A549 (cell line): ENCODE data around the gene MTCP1. TPM values are rescaled to one million over a fixed set of nuclear protein-coding genes. Genes with fewer than 3 reads are reported as not detected.
A peak's percentile ranks its signal among the peaks of the same experiment; 100 is the strongest.

Experiments
- ATAC-seq, 2 experiments: fragments of 200-7000 bp in 1 of 2; fragments of >200 bp in 1 of 2; cut with Nextera tagmentation in 1 of 2; cut with Tn5 transposase in 1 of 2; 3 replicates each; pipeline versions ENCODE4 v1.8.0 to v1.9.1; 2018 to 2020; ENCODE audit warnings: mild to moderate bottlenecking in 1 of 2, moderate library complexity in 1 of 2
- CTCF ChIA-PET: fragments of 300-600 bp; sonication (Branson Sonifier 250); formaldehyde crosslinking; extraction: SDS; loops from one replicate; lab custom pipeline; 2021; ENCODE audit warnings: antibody characterized with exemption, inconsistent platforms; lab: Yijun Ruan, JAX
- POLR2A ChIA-PET: fragments of 350-600 bp; formaldehyde crosslinking; extraction: SDS; loops from one replicate; lab custom pipeline; 2021; ENCODE audit warnings: antibody characterized with exemption, inconsistent platforms; lab: Yijun Ruan, JAX
- DNase-seq, 2 experiments: peaks; one replicate each; pipeline versions ENCODE4 v3.0.0 to v3.0.0-alpha.2; 2011 to 2016; ENCODE audit warnings: low read depth in 1 of 2, low spot score in 1 of 2
- FAIRE-seq: peaks from 2 replicates; lab custom pipeline; 2011; peaks lifted over from hg19 to GRCh38; lab: Jason Lieb, UNC
- H3K27ac ChIP-seq, 2 experiments: fragments of >200 bp; sonication (Bioruptor Twin); formaldehyde crosslinking; 3 replicates each; pipeline ENCODE4 v1.5.1; 2016 to 2017
- H3K4me1 ChIP-seq: fragments of >200 bp; sonication (Bioruptor Twin); formaldehyde crosslinking; 3 replicates; pipeline ENCODE4 v1.6.1; 2016
- H3K4me2 ChIP-seq: fragments of >200 bp; sonication (Bioruptor Twin); formaldehyde crosslinking; 3 replicates; pipeline ENCODE4 v1.6.1; 2016
- H3K4me3 ChIP-seq: fragments of >200 bp; sonication (Bioruptor Twin); formaldehyde crosslinking; 3 replicates; pipeline ENCODE4 v1.5.1; 2016
- H3K9me3 ChIP-seq: fragments of >200 bp; sonication (Bioruptor Twin); formaldehyde crosslinking; 3 replicates; pipeline ENCODE4 v1.6.1; 2016
- BCL3 ChIP-seq: fragments of >200 bp; sonication (Bioruptor Twin); formaldehyde crosslinking; IDR thresholded peaks from 3 replicates; pipeline ENCODE4 v1.6.1; 2016
- CBX2 ChIP-seq: fragments of 200-600 bp; sonication (generic); IDR thresholded peaks from 2 replicates; pipeline ENCODE4 v1.6.1; 2016; ENCODE audit warnings: low read depth, mild to moderate bottlenecking, borderline replicate concordance
- CEBPB ChIP-seq, 2 experiments: fragments of >200 bp in 1 of 2; sonication (Bioruptor Twin) in 1 of 2; formaldehyde crosslinking in 1 of 2; IDR thresholded peaks; 2 replicates each; pipeline ENCODE4 v1.6.1; 2012 to 2016
- CHD4 ChIP-seq: fragments of 200-600 bp; sonication (generic); IDR thresholded peaks from 2 replicates; pipeline ENCODE4 v1.6.1; 2016; ENCODE audit warnings: antibody characterized with exemption, mild to moderate bottlenecking, borderline replicate concordance
- CTCF ChIP-seq: fragments of >200 bp; sonication (Bioruptor Twin); formaldehyde crosslinking; IDR thresholded peaks from 3 replicates; pipeline ENCODE4 v1.5.1; 2016
- EHMT2 ChIP-seq: fragments of 200-600 bp; sonication (generic); IDR thresholded peaks from 2 replicates; pipeline ENCODE4 v1.6.1; 2016; ENCODE audit warnings: antibody characterized with exemption, low read depth, mild to moderate bottlenecking, moderate library complexity
- FOSB ChIP-seq: fragments of 250-450 bp; sonication (Bioruptor Pico); IDR thresholded peaks from 2 replicates; pipeline ENCODE4 v1.5.0; 2020; ENCODE audit warnings: mild to moderate bottlenecking, moderate library complexity
- GATA3 ChIP-seq: IDR thresholded peaks from 2 replicates; pipeline ENCODE4 v1.6.1; 2012; ENCODE audit warnings: borderline replicate concordance
- HDAC2 ChIP-seq: fragments of 200-600 bp; sonication (generic); IDR thresholded peaks from 2 replicates; pipeline ENCODE4 v1.6.1; 2016
- HOXA7 ChIP-seq: fragments of 250-450 bp; sonication (Bioruptor Pico); IDR thresholded peaks from 2 replicates; pipeline ENCODE4 v1.5.0; 2020; ENCODE audit warnings: mild to moderate bottlenecking, moderate library complexity
- HOXB13 ChIP-seq: fragments of 250-450 bp; sonication (Bioruptor Pico); IDR thresholded peaks from 2 replicates; pipeline ENCODE4 v1.5.0; 2020; ENCODE audit warnings: low read depth, mild to moderate bottlenecking, moderate library complexity
- JUNB ChIP-seq: fragments of >200 bp; sonication (Bioruptor Twin); formaldehyde crosslinking; IDR thresholded peaks from 2 replicates; pipeline ENCODE4 v1.6.1; 2016
- MAX ChIP-seq: IDR thresholded peaks from 2 replicates; pipeline ENCODE4 v1.6.1; 2012
- MAZ ChIP-seq: fragments of 150-350 bp; IDR thresholded peaks from 2 replicates; pipeline ENCODE4 v1.6.1; 2014; ENCODE audit warnings: antibody characterized with exemption, low read depth, low read length, borderline replicate concordance
- NPAS2 ChIP-seq: fragments of 250-450 bp; sonication (Bioruptor Pico); IDR thresholded peaks from 2 replicates; pipeline ENCODE4 v1.8.0; 2022; ENCODE audit warnings: mild to moderate bottlenecking, moderate library complexity, borderline replicate concordance
- NR3C1 ChIP-seq: fragments of >200 bp; sonication (Bioruptor Twin); formaldehyde crosslinking; IDR thresholded peaks from 3 replicates; pipeline ENCODE4 v1.6.1; 2017
- PHF8 ChIP-seq: fragments of 200-600 bp; sonication (generic); IDR thresholded peaks from 2 replicates; pipeline ENCODE4 v1.6.1; 2016; ENCODE audit warnings: low read depth, mild to moderate bottlenecking, antibody characterized with exemption, moderate library complexity, borderline replicate concordance
- POLR2AphosphoS2 ChIP-seq: conservative IDR thresholded peaks from 2 replicates; pipeline ENCODE4 v1.6.1; 2012; ENCODE audit warnings: low read length, improper control_type of control experiment, inconsistent platforms
- RAD21 ChIP-seq, 2 experiments: fragments of >200 bp in 1 of 2; sonication (Bioruptor Twin) in 1 of 2; formaldehyde crosslinking in 1 of 2; IDR thresholded peaks in 1 of 2; conservative IDR thresholded peaks in 1 of 2; 2 replicates in 1 of 2; 3 replicates in 1 of 2; pipeline ENCODE4 v1.6.1; 2012 to 2018; ENCODE audit warnings: inconsistent platforms in 1 of 2
- RFX5 ChIP-seq: fragments of 450-650 bp; IDR thresholded peaks from 2 replicates; pipeline ENCODE4 v1.7.1; 2014; ENCODE audit warnings: antibody characterized with exemption, mild to moderate bottlenecking, moderate library complexity
- TFCP2L1 ChIP-seq: fragments of 250-450 bp; sonication (Bioruptor Pico); IDR thresholded peaks from 2 replicates; pipeline ENCODE4 v1.5.0; 2021; ENCODE audit warnings: mild to moderate bottlenecking
- USF2 ChIP-seq: fragments of 450-650 bp; IDR thresholded peaks from 2 replicates; pipeline ENCODE4 v1.6.1; 2014; ENCODE audit warnings: antibody characterized with exemption
- ZNF302 ChIP-seq: fragments of 250-450 bp; sonication (Bioruptor Pico); IDR thresholded peaks from 2 replicates; pipeline ENCODE4 v1.9.0; 2021; ENCODE audit warnings: inconsistent platforms, mild to moderate bottlenecking, moderate library complexity
- WGBS: methylation state at CpG from one replicate; pipeline ENCODE4 v1.1.6; 2017; ENCODE audit errors: missing lambda C conversion rate; 5-methylcytosine and 5-hydroxymethylcytosine counted together
- polyA plus RNA-seq, 4 experiments: library from polyadenylated mRNA; depleted of rRNA in 3 of 4; stranded (reverse); fragments of >200 nt; fragmentation: RNase III in 1 of 4; extraction: RNeasy Plus Mini Kit Qiagen cat#74134 plus additional on column Dnase treatment in 1 of 4; gene quantifications; 2 replicates in 3 of 4; 3 replicates in 1 of 4; pipeline ENCODE4 v1.2.3, GENCODE V29; 2011 to 2017

MTCP1 gene
- polyA plus RNA-seq, 2 of the 4 experiments (the other 2 are of a cell fraction), result 12.3 to 38.0 TPM

GRCh38 chrX:155086202-155086840, 15.4 kb upstream of the MTCP1 start (continued):
- peak; percentile 52 for TF ChIP-seq CTCF
- TF ChIP-seq MAZ, result no peak
- no peak for TF ChIP-seq TFCP2L1
- TF ChIP-seq HOXA7 (CRISPR knock-in tag), result no peak
- no peak for TF ChIP-seq HOXB13
- no peak for TF ChIP-seq CHD4
- TF ChIP-seq JUNB, result no peak
- no peak for TF ChIP-seq EHMT2
- TF ChIP-seq NR3C1, result no peak

GRCh38 chrX:155071694-155072280, 851 bp upstream of the MTCP1 start:
- POLR2A ChIA-PET, result no interaction called here
- Histone ChIP-seq H3K4me1 (peaks cover 36% of the 10 kb centered on the region), H3K27ac (peak overlapping the region; percentile 83 to 92)
- CTCF ChIA-PET, result interaction anchor here (1.4 kb wide), 1 partner anchor 15 kb away, joined by 6 read pairs; no protein-coding TSS in a partner anchor
- 0 out of 2 replicates have a peak, but pooled peaks have one; percentile 5 for TF ChIP-seq MAX
- peak; percentile 82; the same call in 1 of the 2 replicates for TF ChIP-seq PHF8
- no peak for TF ChIP-seq RAD21 (conservative IDR thresholded peaks at IDR 0.05 in 1 of 2, IDR thresholded peaks at IDR 0.05 in 1 of 2)
- TF ChIP-seq, all 56 proteins: peak for 2
- ATAC-seq (no peak; a peak in 1 of 6 replicates), DNase-seq (no peak), FAIRE-seq (no peak)
- peak overlapping the region; percentile 86 for H3K4me2 ChIP-seq
- WGBS, result 5% methylated on average over 13 of the region's 25 CpGs
- H3K4me3 ChIP-seq, result peak overlapping the region; percentile 83
- no peaks in the 10 kb centered on the region for H3K9me3 ChIP-seq

GRCh38 chrX:155070663-155070974, 317 bp downstream of the MTCP1 start:
- no peak for FAIRE-seq
- POLR2A ChIA-PET, result interaction anchor here (0.9 kb wide), 1 partner anchor 44 kb away, joined by 4 read pairs; the partner anchor contains the start of gene FUNDC2
- Histone ChIP-seq H3K9me3 (no peaks in the 10 kb centered on the region), H3K27ac (peak overlapping the region; percentile 93 to 98), H3K4me1 (peaks cover 47% of the 10 kb centered on the region), H3K4me2 (peak overlapping the region; percentile 86), H3K4me3 (peak overlapping the region; percentile 84)
- peak in 1 of 2 experiments; percentile 20 for DNase-seq
- ATAC-seq, result peak; percentile 51 to 54
- WGBS, result 2% methylated on average over 16 of the region's 16 CpGs
- peak; percentile 88 for TF ChIP-seq PHF8
- no peak for TF ChIP-seq GATA3
- TF ChIP-seq CHD4, result no peak
- CTCF ChIA-PET, result interaction anchor here (1.1 kb wide), 1 partner anchor 14 kb away, joined by 5 read pairs; no protein-coding TSS in a partner anchor

DNA sequence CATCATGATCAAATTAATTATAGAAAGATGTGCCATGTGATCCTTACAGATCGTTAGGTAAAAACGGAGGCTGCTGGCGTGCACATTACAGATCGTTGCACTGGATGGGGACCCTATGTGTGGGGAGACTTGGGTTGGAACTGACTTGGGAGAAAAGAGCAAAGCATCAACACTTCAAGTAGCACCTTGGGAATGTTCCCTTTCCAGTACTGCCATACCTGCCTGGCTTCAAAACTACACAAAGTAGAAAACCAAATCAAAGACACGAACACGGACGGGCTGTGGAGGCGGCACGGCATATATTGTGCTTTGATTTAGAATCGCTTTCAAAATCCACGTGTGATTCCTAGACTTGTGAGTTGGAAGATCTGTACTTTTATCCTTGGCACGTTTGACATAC, 898 bp downstream of the MTCP1 start:
- Histone ChIP-seq H3K4me1 (peaks cover 53% of the 10 kb centered on the region), H3K4me3 (peak overlapping the region; percentile 84), H3K9me3 (no peaks in the 10 kb centered on the region), H3K27ac (peak overlapping the region; percentile 93 to 98), H3K4me2 (peak overlapping the region; percentile 86)
- ChIA-PET CTCF (interaction anchor here (1.1 to 3.0 kb wide), 2 partner anchors 13 kb away, joined by 5 to 11 read pairs; no protein-coding TSS in a partner anchor), POLR2A (interaction anchor here (0.9 kb wide), 1 partner anchor 43 kb away, joined by 4 read pairs; the partner anchor contains the start of gene FUNDC2)
- 25% methylated on average over 12 of the region's 12 CpGs for WGBS
- DNase-seq (no peak), FAIRE-seq (no peak), ATAC-seq (no peak)
- TF ChIP-seq USF2 (no peak), CBX2 (no peak), FOSB (CRISPR knock-in tag) (no peak), NPAS2 (no peak), CEBPB (IDR thresholded peaks at IDR 0.05) (no peak), RFX5 (no peak), BCL3 (no peak), HDAC2 (no peak), POLR2AphosphoS2 (no peak), ZNF302 (CRISPR knock-in tag) (no peak), TFCP2L1 (no peak)
